Measurements from ENCODE around the gene HNRNPC. TPM values are rescaled to one million over a fixed set of nuclear protein-coding genes. Genes with fewer than 3 reads are reported as not detected.

The HNRNPC gene
- total RNA-seq, 1 donor from 2014 or later: 683 TPM

DNA sequence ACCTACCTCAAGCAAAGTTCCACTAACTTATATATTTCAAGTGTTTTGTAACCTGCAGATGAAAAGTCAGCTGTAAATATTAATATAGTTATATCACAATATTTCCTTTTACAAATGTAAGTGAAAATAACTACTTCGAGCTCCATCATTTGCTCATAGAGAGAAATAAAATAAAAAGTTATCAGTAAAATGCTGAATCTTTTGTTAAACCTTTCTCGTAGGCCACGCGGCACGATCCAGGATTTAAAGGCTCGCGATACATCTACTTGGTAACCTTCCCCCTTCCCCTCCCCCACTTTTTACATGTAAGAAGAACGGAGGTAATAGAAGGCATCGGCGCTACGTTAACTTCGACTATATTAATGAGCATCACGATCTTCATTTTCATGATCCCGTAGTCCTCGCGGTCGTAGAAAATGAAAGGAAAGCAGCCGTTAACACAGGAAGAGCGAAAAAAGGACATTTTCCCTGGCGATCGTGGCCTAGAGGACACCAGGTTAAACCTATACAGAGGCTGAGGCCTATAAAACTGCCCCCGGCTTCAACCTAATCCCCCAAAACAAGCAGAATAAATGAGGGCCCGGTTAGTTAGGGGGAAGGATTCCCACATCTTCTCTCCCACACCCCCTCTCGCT, 508 bp downstream of the HNRNPC start:
- TF ChIP-seq, protein P1, sequence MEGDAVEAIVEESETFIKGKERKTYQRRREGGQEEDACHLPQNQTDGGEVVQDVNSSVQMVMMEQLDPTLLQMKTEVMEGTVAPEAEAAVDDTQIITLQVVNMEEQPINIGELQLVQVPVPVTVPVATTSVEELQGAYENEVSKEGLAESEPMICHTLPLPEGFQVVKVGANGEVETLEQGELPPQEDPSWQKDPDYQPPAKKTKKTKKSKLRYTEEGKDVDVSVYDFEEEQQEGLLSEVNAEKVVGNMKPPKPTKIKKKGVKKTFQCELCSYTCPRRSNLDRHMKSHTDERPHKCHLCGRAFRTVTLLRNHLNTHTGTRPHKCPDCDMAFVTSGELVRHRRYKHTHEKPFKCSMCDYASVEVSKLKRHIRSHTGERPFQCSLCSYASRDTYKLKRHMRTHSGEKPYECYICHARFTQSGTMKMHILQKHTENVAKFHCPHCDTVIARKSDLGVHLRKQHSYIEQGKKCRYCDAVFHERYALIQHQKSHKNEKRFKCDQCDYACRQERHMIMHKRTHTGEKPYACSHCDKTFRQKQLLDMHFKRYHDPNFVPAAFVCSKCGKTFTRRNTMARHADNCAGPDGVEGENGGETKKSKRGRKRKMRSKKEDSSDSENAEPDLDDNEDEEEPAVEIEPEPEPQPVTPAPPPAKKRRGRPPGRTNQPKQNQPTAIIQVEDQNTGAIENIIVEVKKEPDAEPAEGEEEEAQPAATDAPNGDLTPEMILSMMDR (IDR thresholded peaks at IDR 0.05): no peak

DNA sequence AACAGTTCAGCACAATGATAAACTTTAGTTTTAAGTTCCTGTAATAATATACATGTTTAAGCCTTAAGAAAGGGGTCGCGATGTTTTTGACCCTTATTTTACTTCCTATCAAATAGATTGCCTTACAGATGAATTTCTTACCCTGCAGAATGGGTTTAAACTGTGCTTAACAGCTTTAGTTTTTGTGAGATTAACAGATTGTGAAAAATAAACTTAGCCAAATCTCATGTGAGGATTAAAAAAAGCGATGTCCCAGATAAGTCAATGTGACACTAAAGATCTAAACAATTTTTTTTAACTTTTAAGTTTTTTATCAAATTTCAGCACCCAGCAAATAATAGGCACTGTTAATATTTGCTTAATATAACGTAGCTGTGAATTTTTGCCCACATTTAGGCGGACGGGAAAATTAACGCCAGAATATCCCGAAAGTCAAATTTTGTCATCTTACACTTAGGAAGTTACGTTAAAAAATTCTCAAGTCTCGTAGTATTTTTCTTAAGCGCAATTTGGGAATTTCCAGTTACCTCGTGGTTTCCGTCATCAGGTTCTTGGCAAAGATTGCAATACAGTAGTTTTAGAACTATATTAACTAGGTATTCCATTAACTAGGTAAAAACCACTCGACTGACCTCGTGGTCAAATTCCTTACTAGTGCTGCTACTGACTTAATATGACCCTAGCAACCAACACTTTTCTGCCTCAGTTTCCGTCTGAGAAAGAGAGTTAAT, 1.2 kb downstream of the HNRNPC start:
- ATAC-seq (ENCODE audit: low read depth) (no peak), DNase-seq (no peak)
- TF ChIP-seq, protein P1 (IDR thresholded peaks at IDR 0.05): no peak
- Mint-ChIP-seq H3K27me3 (no peaks in the 10 kb centered on the region), H3K4me1 (peaks cover 62% of the 10 kb centered on the region), H3K27ac (peak overlapping the region; percentile 100), H3K4me3 (peak overlapping the region; percentile 100), H3K9me3 (no peaks in the 10 kb centered on the region), H3K36me3 (ENCODE audit: low read depth) (peaks cover 64% of the 10 kb centered on the region)
- CTCF ChIA-PET: no interaction called here
- intact Hi-C loops (cut with micrococcal nuclease): loop anchor here (1.0 to 10.0 kb wide), 6 partner anchors 53 to 643 kb away; partner anchors contain the start of genes RNASE4 and TMEM253
- POLR2A ChIA-PET: interaction anchor here (0.6 to 1.4 kb wide), 7 partner anchors 40 to 174 kb away, joined by 3 to 13 read pairs (median 3); partner anchors contain the start of gene SUPT16H

More for the DNA sequence above, 508 bp downstream of the HNRNPC start:
- Mint-ChIP-seq H3K27ac (peak overlapping the region; percentile 100), H3K36me3 (ENCODE audit: low read depth) (peaks cover 57% of the 10 kb centered on the region), H3K9me3 (no peaks in the 10 kb centered on the region), H3K4me3 (peak overlapping the region; percentile 100), H3K27me3 (no peaks in the 10 kb centered on the region), H3K4me1 (peaks cover 55% of the 10 kb centered on the region)
- ATAC-seq (ENCODE audit: low read depth) (no peak), DNase-seq (no peak)
- CTCF ChIA-PET: no interaction called here
- intact Hi-C loops (cut with micrococcal nuclease): loop anchor here (1.0 to 10.0 kb wide), 10 partner anchors 40 to 644 kb away; partner anchors contain the start of genes CHD8, RNASE4, SUPT16H and TMEM253
- POLR2A ChIA-PET: interaction anchor here (0.6 to 1.4 kb wide), 5 partner anchors 40 to 136 kb away, joined by 3 to 13 read pairs (median 3); partner anchors contain the start of gene SUPT16H

DNA sequence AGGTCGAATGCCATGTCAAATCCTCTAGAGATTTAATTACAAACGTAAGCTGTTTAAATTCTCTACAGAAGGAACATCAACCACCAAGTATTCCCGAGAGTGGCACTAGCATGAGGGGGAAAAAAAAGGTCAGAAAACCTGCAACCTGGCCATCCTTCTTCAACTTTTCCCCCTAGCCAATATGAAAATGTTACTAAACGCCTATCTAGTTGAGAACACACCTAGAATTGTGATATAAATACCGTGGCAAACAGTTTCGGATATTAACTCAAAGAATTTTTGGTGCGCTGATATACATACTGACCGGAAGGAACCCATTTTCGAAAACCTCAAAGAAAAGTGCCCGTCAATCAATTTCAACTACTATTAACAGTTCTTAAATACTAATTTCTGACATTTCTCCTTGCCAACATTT, 1.8 kb downstream of the HNRNPC start:
- POLR2A ChIA-PET: interaction anchor here (0.7 to 1.4 kb wide), 4 partner anchors 11 to 173 kb away, joined by 3 to 5 read pairs (median 4); partner anchors contain the start of gene SUPT16H
- Mint-ChIP-seq H3K9me3 (no peaks in the 10 kb centered on the region), H3K4me3 (peak overlapping the region; percentile 100), H3K4me1 (peaks cover 68% of the 10 kb centered on the region), H3K27me3 (no peaks in the 10 kb centered on the region), H3K36me3 (ENCODE audit: low read depth) (peaks cover 70% of the 10 kb centered on the region), H3K27ac (peak overlapping the region; percentile 100)
- DNase-seq (no peak), ATAC-seq (ENCODE audit: low read depth) (no peak)
- intact Hi-C loops (cut with micrococcal nuclease): loop anchor here (5.0 to 10.0 kb wide), 5 partner anchors 53 to 643 kb away; partner anchors contain the start of genes RNASE4 and TMEM253
- CTCF ChIA-PET: no interaction called here
- TF ChIP-seq, protein P1 (IDR thresholded peaks at IDR 0.05): no peak

DNA sequence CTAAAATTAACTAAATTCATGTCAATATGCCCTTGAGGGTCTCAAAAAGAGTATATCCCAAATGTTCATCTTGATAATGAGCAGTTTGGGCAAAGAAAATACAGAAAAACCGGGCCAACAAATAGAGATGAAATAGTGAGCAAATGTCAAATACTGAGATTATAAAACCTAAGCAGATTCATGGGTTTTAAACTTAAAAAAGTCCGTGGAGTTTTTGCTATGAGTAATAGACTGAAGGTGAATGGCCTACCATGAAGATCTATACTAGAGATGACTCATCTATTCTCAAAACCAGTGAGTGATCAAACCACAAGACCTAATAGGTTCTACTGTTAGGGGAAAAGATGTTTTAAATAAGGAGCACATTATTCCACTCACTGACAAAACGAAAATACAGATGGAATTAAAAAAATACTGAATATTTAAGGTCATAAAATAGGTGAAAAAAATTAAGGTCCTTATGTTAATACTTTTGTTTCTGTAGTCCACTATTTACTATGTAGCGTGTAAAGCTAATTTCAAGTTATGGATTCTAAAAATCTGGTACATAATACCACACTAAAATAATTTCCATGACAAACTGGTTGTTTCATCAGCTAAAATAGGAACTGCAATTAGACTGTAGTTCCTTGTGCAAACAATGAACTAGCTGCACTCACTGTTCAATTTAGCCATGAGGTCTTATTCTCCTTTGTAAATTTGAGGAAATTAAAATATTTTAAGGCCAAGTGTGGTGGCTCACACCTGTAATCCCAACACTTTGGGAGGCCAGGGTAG, 5.0 kb downstream of the HNRNPC start:
- POLR2A ChIA-PET: interaction anchor here (1.1 to 4.3 kb wide), 6 partner anchors 9 to 212 kb away, joined by 3 to 31 read pairs (median 10); partner anchors contain the start of genes CHD8, RAB2B, SUPT16H and TOX4
- peak overlapping the region; percentile 100 for H3K4me3 Mint-ChIP-seq

More for the DNA sequence above, 5.0 kb downstream of the HNRNPC start:
- intact Hi-C loops (cut with micrococcal nuclease): loop anchor here (1.0 to 10.0 kb wide), 6 partner anchors 13 to 639 kb away; partner anchors contain the start of gene TMEM253
- CTCF ChIA-PET: interaction anchor here (1.0 kb wide), 1 partner anchor 10 kb away, joined by 3 read pairs; no protein-coding TSS in a partner anchor
- no peak for DNase-seq
- TF ChIP-seq, protein P1 (IDR thresholded peaks at IDR 0.05): no peak
- H3K27ac Mint-ChIP-seq: peak overlapping the region; percentile 87
- H3K9me3 Mint-ChIP-seq: no peaks in the 10 kb centered on the region
- H3K36me3 Mint-ChIP-seq (ENCODE audit: low read depth): peaks cover 94% of the 10 kb centered on the region
- peaks cover 76% of the 10 kb centered on the region for H3K4me1 Mint-ChIP-seq
- no peaks in the 10 kb centered on the region for H3K27me3 Mint-ChIP-seq
- peak; percentile 68 for ATAC-seq (ENCODE audit: low read depth)
